GM19035 (cell line): ENCODE data around the gene RTP5.
"Not testable (repeated sequence)": the region's sequence is repeated elsewhere in the genome, so short reads cannot be mapped to it uniquely, and the experiment has no call there.

Experiments
- ATAC-seq: cut with Tn5 transposase; IDR thresholded peaks from one replicate; pipeline ENCODE4 v1.9.1; 2021; ENCODE audit not compliant: unreplicated experiment

The RTP5 gene

DNA sequence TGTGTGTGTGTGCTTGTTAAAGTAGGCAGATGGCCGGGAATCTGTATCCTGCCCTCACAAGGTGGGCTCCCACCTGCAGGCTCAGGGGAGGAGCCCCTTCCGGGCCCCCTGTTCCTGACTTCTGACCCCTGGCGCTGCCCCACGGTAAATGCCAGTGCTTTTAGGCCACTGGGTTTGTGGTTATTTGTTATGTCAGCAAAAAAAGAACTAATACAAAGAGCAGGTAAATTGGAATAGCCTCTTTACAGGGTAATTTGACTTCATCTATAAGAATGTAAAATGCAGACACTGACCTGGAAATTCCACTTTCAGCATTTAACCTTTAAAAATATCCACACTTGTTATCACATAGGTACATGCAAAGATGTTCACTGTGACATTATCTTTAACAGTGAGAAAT, 44.2 kb downstream of the RTP5 start:
- ATAC-seq, result no peak

DNA sequence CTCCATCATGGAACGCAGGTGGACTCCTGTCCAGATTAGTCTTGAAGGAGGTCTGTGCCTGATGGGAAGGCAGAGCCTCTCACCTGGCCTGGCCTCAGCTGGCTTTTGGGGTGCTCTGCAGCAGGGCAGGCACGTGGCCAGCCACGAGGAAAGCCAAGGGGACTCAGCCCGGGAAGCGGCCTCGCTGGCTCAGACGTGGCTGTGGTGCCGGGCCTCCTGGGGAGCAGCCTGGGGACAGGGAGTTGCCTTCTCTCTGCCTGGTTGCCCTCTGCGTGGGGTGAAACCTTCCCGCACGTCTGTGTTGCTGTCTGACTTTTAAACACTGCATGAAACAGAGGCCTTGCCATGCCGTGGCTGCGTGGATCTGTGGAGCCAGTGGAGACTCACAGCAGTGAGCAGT, 45.0 kb downstream of the RTP5 start:
- ATAC-seq, result no peak

DNA sequence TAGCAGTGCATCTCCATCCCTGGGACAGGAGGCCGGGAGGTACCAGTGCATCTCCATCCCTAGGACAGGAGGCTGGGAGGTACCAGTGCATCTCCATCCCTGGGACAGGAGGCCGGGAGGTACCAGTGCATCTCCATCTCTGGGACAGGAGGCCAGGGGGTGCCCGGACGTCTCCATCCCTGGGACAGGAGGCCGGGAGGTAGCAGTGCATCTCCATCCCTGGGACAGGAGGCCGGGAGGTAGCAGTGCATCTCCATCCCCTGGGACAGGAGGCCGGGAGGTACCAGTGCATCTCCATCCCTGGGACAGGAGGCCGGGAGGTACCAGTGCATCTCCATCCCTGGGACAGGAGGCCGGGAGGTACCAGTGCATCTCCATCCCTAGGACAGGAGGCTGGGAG, 52.1 kb downstream of the RTP5 start:
- not testable (repeated sequence) for ATAC-seq

DNA sequence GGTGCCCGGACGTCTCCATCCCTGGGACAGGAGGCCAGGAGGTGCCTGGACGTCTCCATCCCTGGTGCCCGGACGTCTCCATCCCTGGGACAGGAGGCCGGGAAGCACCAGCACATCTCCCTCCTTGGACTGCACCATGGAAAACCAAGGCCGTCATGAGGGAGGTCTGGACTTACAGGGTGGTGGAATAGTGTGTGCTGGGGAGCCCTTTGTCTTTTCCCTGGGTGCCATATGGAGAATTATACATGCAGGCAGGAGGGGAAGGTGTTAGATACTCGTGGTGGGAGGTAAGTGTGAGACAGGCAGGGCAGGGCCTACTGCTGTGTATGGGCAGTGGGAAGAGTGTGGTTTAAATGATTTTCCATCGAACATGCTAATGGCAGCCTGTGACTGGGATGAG, 52.9 kb downstream of the RTP5 start:
- no peak for ATAC-seq

DNA sequence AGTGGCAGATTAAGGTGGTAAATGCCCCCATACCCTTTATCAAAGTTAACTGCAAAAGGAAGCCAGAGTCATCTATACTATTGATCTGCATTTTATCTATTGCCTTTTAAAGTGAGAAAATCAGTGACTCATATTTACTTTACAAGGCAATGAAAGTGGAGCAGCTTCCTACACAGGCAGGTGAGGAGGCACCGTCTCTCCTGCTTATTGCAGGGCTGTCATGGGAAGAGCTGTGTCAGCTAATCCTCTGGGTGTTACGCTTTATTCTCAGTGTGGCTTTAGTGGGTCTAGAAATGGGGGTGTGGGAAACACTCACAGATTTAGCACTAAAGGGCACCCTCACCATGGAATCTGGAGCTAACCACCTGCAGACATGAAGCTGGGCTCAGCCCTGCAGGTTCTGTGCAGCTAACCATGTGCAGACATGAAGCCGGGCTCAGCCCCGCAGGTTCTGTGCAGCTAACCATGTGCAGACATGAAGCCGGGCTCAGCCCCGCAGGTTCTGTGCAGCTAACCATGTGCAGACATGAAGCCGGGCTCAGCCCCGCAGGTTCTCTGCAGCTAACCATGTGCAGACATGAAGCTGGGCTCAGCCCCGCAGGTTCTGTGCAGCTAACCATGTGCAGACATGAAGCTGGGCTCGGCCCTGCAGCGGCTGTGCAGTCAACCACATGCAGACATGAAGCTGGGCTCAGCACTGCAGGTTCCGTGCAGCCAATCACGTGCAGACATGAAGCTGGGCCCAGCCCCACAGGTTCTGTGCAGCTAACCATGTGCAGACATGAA, 53.5 kb downstream of the RTP5 start:
- ATAC-seq, result not testable (repeated sequence)
